GM12891 (cell line): ENCODE results near the gene GRIN2A.

Experiments
- POLR2A ChIP-seq: IDR thresholded peaks from 2 replicates; pipeline ENCODE4 v1.6.1; 2011; ENCODE audit warnings: low read depth, low read length, control low read depth
- POLR2AphosphoS5 ChIP-seq: IDR thresholded peaks from 2 replicates; pipeline ENCODE4 v1.6.1; 2011; ENCODE audit warnings: low read depth, low read length, control low read depth
- POU2F2 ChIP-seq: IDR thresholded peaks from 2 replicates; pipeline ENCODE4 v1.6.1; 2011; ENCODE audit warnings: low read depth, mild to moderate bottlenecking, control low read depth, low read length, moderate library complexity
- TAF1 ChIP-seq: IDR thresholded peaks from 2 replicates; pipeline ENCODE4 v1.6.1; 2011; ENCODE audit warnings: low read depth, low read length, control low read depth

DNA sequence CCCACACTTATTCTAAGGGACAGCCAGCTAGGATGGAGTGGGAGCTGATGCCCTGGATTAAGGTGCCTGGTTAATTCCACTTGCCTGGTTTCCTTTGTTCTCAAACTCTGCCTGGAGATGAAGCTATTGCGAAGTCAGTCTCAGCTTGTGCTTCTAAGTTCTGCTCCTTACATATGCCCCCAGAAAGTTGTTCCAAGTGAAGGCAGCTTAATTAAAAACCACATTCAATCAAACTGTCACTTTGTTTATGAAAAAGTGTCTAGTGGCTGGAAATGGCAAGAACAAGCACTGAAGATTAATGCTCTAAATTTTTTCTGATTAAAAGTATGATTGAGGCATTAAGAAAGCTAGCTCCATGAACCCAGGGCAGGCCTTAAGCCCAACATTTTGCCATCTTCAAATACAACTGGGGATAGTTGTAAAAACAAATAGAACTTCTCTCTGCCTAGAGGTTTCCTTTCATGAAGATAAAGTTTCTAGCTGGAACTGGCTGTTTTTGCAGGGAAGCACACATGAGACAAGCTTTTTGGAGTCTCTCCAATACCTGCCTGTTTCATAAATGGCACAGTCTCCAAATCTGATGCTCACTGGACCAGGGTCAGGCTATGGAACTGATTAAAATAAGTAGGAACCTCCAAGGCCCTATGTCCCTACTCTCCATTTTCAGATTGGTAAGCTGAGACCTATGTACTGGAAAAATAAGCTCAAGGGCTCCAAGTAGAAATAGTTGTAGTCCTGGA lies 100.9 kb downstream of the GRIN2A start:
- no peak for TF ChIP-seq POLR2A
- TF ChIP-seq POLR2AphosphoS5 = no peak
- no peak for TF ChIP-seq TAF1
- no peak for TF ChIP-seq POU2F2
